Transverse colon (tissue), 4 donors: ENCODE data around the gene SLC39A12. TPM values are rescaled to one million over a fixed set of nuclear protein-coding genes. Genes with fewer than 3 reads are reported as not detected.

Experiments
- DNase-seq: peaks from one replicate; pipeline ENCODE4 v3.0.0-alpha.2; 2019
- H3K27ac ChIP-seq, 4 donors: fragments of 200-600 bp; sonication (generic); 2 replicates each; pipeline ENCODE4 v1.5.1; 2016 to 2018; ENCODE audit warnings: inconsistent platforms in 4 of 4
- H3K27me3 ChIP-seq: fragments of 200-600 bp; sonication (generic); 2 replicates; pipeline ENCODE4 v1.5.1; 2017; ENCODE audit warnings: inconsistent platforms
- H3K36me3 ChIP-seq, 4 donors: fragments of 200-600 bp; sonication (generic); 2 replicates each; pipeline ENCODE4 v1.5.1; 2017 to 2019; ENCODE audit warnings: inconsistent platforms in 4 of 4
- H3K4me1 ChIP-seq, 4 donors: fragments of 200-600 bp; sonication (generic); 2 replicates each; pipeline ENCODE4 v1.5.1; 2017 to 2020; ENCODE audit warnings: inconsistent platforms in 4 of 4
- H3K4me3 ChIP-seq, 4 donors: fragments of 200-600 bp; sonication (generic); 1 replicate in 1 of 4; 2 replicates in 3 of 4; pipeline versions ENCODE4 v1.5.1 to v1.6.1; 2017 to 2019; ENCODE audit warnings: inconsistent platforms in 4 of 4
- H3K9me3 ChIP-seq, 2 donors: fragments of 200-600 bp; sonication (generic); 2 replicates each; pipeline ENCODE4 v1.5.1; 2017 to 2019; ENCODE audit warnings: inconsistent platforms in 2 of 2
- CTCF ChIP-seq, 5 experiments: fragments of 200-600 bp in 3 of 5; fragments of 450-650 bp in 2 of 5; sonication (generic) in 3 of 5; IDR thresholded peaks; 1 replicate in 2 of 5; 2 replicates in 3 of 5; pipeline ENCODE4 v1.5.1; 2016 to 2017; ENCODE audit warnings: antibody characterized with exemption in 5 of 5, inconsistent platforms in 3 of 5, mild to moderate bottlenecking in 2 of 5, moderate library complexity in 1 of 5
- EP300 ChIP-seq: sonication (generic); formaldehyde crosslinking; IDR thresholded peaks from one replicate; pipeline ENCODE4 v1.6.1; 2017; ENCODE audit warnings: antibody characterized with exemption, low read depth
- POLR2A ChIP-seq: fragments of 450-650 bp; IDR thresholded peaks from one replicate; pipeline ENCODE4 v1.6.1; 2016; ENCODE audit warnings: antibody characterized with exemption, mild to moderate bottlenecking, moderate library complexity
- POLR2AphosphoS5 ChIP-seq, 3 donors: sonication (generic); formaldehyde crosslinking; IDR thresholded peaks; one replicate each; pipeline ENCODE4 v1.6.1; 2016; ENCODE audit warnings: antibody characterized with exemption in 3 of 3
- WGBS, 2 donors: methylation state at CpG; one replicate each; pipeline ENCODE4 v1.1.5; 2018; ENCODE audit warnings: low coverage in 1 of 2; 5-methylcytosine and 5-hydroxymethylcytosine counted together
- in situ Hi-C, 4 donors: fragments of 200-750 bp; cut with MboI; loops; one replicate each; pipeline versions ENCODE4 v1.15.0 to v1.15.1; 2017; ENCODE audit warnings: low sequenced_read_pairs in 3 of 4, low pct_ligation_motif_present in 1 of 4, low pct_unique_long_range_greater_than_20kb in 1 of 4
- intact Hi-C: fragments of 100-400 bp; cut with DNase I; formaldehyde crosslinking; loops from one replicate; pipeline ENCODE4 v1.15.1; 2023; ENCODE audit warnings: low total_unique reads
- total RNA-seq, 4 donors: library from RNA; depleted of rRNA; stranded (reverse); fragments of >200 nt; gene quantifications; one replicate each; pipeline ENCODE4 v1.1.0, GENCODE V29; 2016

The SLC39A12 gene
- total RNA-seq, 4 donors from 2014 or later, result 0.14 TPM; not detected in 3

GRCh38 chr10:17954861-17955260 is 3.1 kb downstream of the SLC39A12 start:
- Histone ChIP-seq H3K27me3 (no peaks in the 10 kb centered on the region), H3K27ac (no peak overlapping the region), H3K36me3 (no peaks in the 10 kb centered on the region), H3K4me3 (no peak overlapping the region), H3K9me3 (no peaks in the 10 kb centered on the region), H3K4me1 (no peaks in the 10 kb centered on the region)
- no peak for DNase-seq
- in situ Hi-C loops, result no loop called here
- TF ChIP-seq EP300 (no peak), CTCF (IDR thresholded peaks at IDR 0.05) (no peak), POLR2AphosphoS5 (IDR thresholded peaks at IDR 0.05) (no peak), POLR2A (no peak)
- WGBS, 2 donors, result 81 to 85% methylated on average over 2 of the region's 2 CpGs
- intact Hi-C loops, result no loop called here

DNA sequence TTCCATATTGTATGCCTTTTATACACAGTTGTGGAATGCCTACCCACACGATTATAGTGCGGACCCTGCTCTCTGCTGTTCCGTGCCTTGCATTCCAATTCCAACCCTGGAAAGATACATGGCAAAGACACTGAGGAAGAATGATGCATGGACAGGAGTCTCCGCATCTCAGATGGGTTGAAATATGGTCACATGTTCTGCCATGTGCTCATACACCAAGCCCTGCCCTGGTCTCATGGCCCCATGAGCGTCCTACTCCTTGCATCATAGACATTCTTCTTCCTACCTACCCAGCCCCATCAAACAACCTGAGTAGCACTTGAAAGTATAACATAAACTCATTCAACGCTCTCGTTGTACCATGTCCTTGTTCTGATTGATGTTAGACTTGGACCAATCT is 6.3 kb downstream of the SLC39A12 start:
- no peaks in the 10 kb centered on the region for H3K4me1 ChIP-seq
- intact Hi-C loops (no loop called here), in situ Hi-C loops (no loop called here)
- no peaks in the 10 kb centered on the region for H3K9me3 ChIP-seq
- no peaks in the 10 kb centered on the region for H3K36me3 ChIP-seq
- no peak overlapping the region for H3K27ac ChIP-seq
- TF ChIP-seq POLR2AphosphoS5 (IDR thresholded peaks at IDR 0.05) (no peak), EP300 (no peak), POLR2A (no peak), CTCF (IDR thresholded peaks at IDR 0.05) (no peak)
- H3K4me3 ChIP-seq, result no peak overlapping the region
- H3K27me3 ChIP-seq, result no peaks in the 10 kb centered on the region
- DNase-seq, result no peak
- 85 to 92% methylated on average over 6 to 7 of the region's 7 CpGs for WGBS, 2 donors

GRCh38 chr10:17959870-17960269 is 8.2 kb downstream of the SLC39A12 start:
- Histone ChIP-seq H3K9me3 (no peaks in the 10 kb centered on the region), H3K4me3 (no peak overlapping the region), H3K4me1 (no peaks in the 10 kb centered on the region), H3K27me3 (no peaks in the 10 kb centered on the region), H3K27ac (no peak overlapping the region), H3K36me3 (no peaks in the 10 kb centered on the region)
- WGBS, 2 donors, result 68 to 74% methylated on average over 2 of the region's 2 CpGs
- TF ChIP-seq POLR2AphosphoS5 (IDR thresholded peaks at IDR 0.05) (no peak), EP300 (no peak), CTCF (IDR thresholded peaks at IDR 0.05) (no peak), POLR2A (no peak)
- intact Hi-C loops (no loop called here), in situ Hi-C loops (no loop called here)
- DNase-seq, result no peak

- DNase-seq, result no peak
- H3K36me3 ChIP-seq, result no peaks in the 10 kb centered on the region
- WGBS, 2 donors, result 74 to 80% methylated on average over 2 to 4 of the region's 4 CpGs
- no peak overlapping the region for H3K4me3 ChIP-seq
- H3K4me1 ChIP-seq, result peaks cover 0 to 8% (median 5%) of the 10 kb centered on the region in 4 donors
- H3K27me3 ChIP-seq, result no peaks in the 10 kb centered on the region
- TF ChIP-seq CTCF (IDR thresholded peaks at IDR 0.05) (no peak), POLR2A (no peak), POLR2AphosphoS5 (IDR thresholded peaks at IDR 0.05) (no peak), EP300 (no peak)
- in situ Hi-C loops (no loop called here), intact Hi-C loops (no loop called here)
- H3K9me3 ChIP-seq, result no peaks in the 10 kb centered on the region
- H3K27ac ChIP-seq, result no peak overlapping the region
These were observed 10.1 kb downstream of the SLC39A12 start for GRCh38 chr10:17961551-17962422.
